Mesothelial cell of epicardium (in vitro differentiated cells): ENCODE measurements around the gene SCN9A. TPM values are rescaled to one million over a fixed set of nuclear protein-coding genes. Genes with fewer than 3 reads are reported as not detected.
A peak's percentile ranks its signal among the peaks of the same experiment; 100 is the strongest.

ENCODE experiments used
- DNase-seq, 2 experiments: peaks; one replicate each; pipeline ENCODE4 v3.0.0; 2021; ENCODE audit warnings: low spot score in 2 of 2; ENCODE audit not compliant: unreplicated experiment in 2 of 2
- H3K27ac Mint-ChIP-seq: 2 replicates; pipeline ENCODE4 v1.8.0; 2021; ENCODE audit warnings: mixed read lengths
- H3K27me3 Mint-ChIP-seq: 2 replicates; pipeline ENCODE4 v1.8.0; 2021; ENCODE audit warnings: low read depth, mixed read lengths
- H3K36me3 Mint-ChIP-seq: 2 replicates; pipeline ENCODE4 v1.8.0; 2021; ENCODE audit warnings: mixed read lengths
- H3K4me1 Mint-ChIP-seq: 2 replicates; pipeline ENCODE4 v1.8.0; 2021; ENCODE audit warnings: mixed read lengths
- H3K4me3 Mint-ChIP-seq: 2 replicates; pipeline ENCODE4 v1.8.0; 2021; ENCODE audit warnings: mild to moderate bottlenecking, moderate library complexity, mixed read lengths
- H3K9me3 Mint-ChIP-seq: 2 replicates; pipeline ENCODE4 v1.8.0; 2021; ENCODE audit warnings: mixed read lengths
- CTCF ChIP-seq: fragments of 200-600 bp; sonication (generic); IDR thresholded peaks from one replicate; pipeline ENCODE4 v1.5.0; 2021; ENCODE audit warnings: antibody characterized with exemption; ENCODE audit not compliant: unreplicated experiment
- total RNA-seq: library from RNA; stranded (reverse); gene quantifications from 3 replicates; pipeline ENCODE4 v1.2.1, GENCODE V29; 2021

Gene SCN9A
- total RNA-seq, 1 donor from 2014 or later, result 2.5 TPM

- no peak for DNase-seq
- Mint-ChIP-seq H3K27ac (no peak overlapping the region), H3K36me3 (no peaks in the 10 kb centered on the region), H3K9me3 (no peaks in the 10 kb centered on the region), H3K4me1 (no peaks in the 10 kb centered on the region), H3K4me3 (no peak overlapping the region), H3K27me3 (peaks cover 24% of the 10 kb centered on the region)
- TF ChIP-seq CTCF, result peak; percentile 79
Measured at GRCh38 chr2:166384774-166385173, 9.0 kb upstream of the SCN9A start.

GRCh38 chr2:166382448-166382847 lies 6.7 kb upstream of the SCN9A start:
- TF ChIP-seq CTCF, result no peak
- DNase-seq, result no peak
- Mint-ChIP-seq H3K27me3 (peaks cover 41% of the 10 kb centered on the region), H3K9me3 (no peaks in the 10 kb centered on the region), H3K4me1 (no peaks in the 10 kb centered on the region), H3K36me3 (no peaks in the 10 kb centered on the region), H3K4me3 (no peak overlapping the region), H3K27ac (no peak overlapping the region)

- no peak for DNase-seq
- Mint-ChIP-seq H3K27me3 (peaks cover 59% of the 10 kb centered on the region), H3K36me3 (no peaks in the 10 kb centered on the region), H3K4me1 (peaks cover 4% of the 10 kb centered on the region), H3K27ac (no peak overlapping the region), H3K4me3 (no peak overlapping the region), H3K9me3 (no peaks in the 10 kb centered on the region)
- no peak for TF ChIP-seq CTCF
Measured at GRCh38 chr2:166380615-166381014, 4.9 kb upstream of the SCN9A start.

- H3K27me3 Mint-ChIP-seq, result peaks cover 75% of the 10 kb centered on the region
- H3K9me3 Mint-ChIP-seq, result no peaks in the 10 kb centered on the region
- H3K4me1 Mint-ChIP-seq, result peaks cover 19% of the 10 kb centered on the region
- no peak for TF ChIP-seq CTCF
- H3K36me3 Mint-ChIP-seq, result no peaks in the 10 kb centered on the region
- H3K4me3 Mint-ChIP-seq, result no peak overlapping the region
- H3K27ac Mint-ChIP-seq, result no peak overlapping the region
- no peak for DNase-seq
Measured at GRCh38 chr2:166376873-166377272, 1.1 kb upstream of the SCN9A start.

- no peak overlapping the region for H3K27ac Mint-ChIP-seq
- no peak for TF ChIP-seq CTCF
- H3K27me3 Mint-ChIP-seq, result peaks cover 75% of the 10 kb centered on the region
Measured at GRCh38 chr2:166376488-166376828, 714 bp upstream of the SCN9A start.

GRCh38 chr2:166375195-166375735 lies 479 bp downstream of the SCN9A start:
- Mint-ChIP-seq H3K36me3 (no peaks in the 10 kb centered on the region), H3K4me3 (peak overlapping the region; percentile 67), H3K9me3 (no peaks in the 10 kb centered on the region), H3K27ac (no peak overlapping the region), H3K27me3 (peaks cover 66% of the 10 kb centered on the region), H3K4me1 (peaks cover 19% of the 10 kb centered on the region)
- peak in 1 of 2 experiments; percentile 39 for DNase-seq
- TF ChIP-seq CTCF, result no peak

More at GRCh38 chr2:166376488-166376828, 714 bp upstream of the SCN9A start:
- peak overlapping the region; percentile 67 for H3K4me3 Mint-ChIP-seq
- peaks cover 19% of the 10 kb centered on the region for H3K4me1 Mint-ChIP-seq
- no peak for DNase-seq
- H3K36me3 Mint-ChIP-seq, result no peaks in the 10 kb centered on the region
- no peaks in the 10 kb centered on the region for H3K9me3 Mint-ChIP-seq
